HG03175 (cell line): ENCODE measurements around the gene STK33.
"Not testable (repeated sequence)": the region's sequence is repeated elsewhere in the genome, so short reads cannot be mapped to it uniquely, and the experiment has no call there.

Experiments
- ATAC-seq: cut with Tn5 transposase; IDR thresholded peaks from one replicate; pipeline ENCODE4 v1.9.1; 2021; ENCODE audit warnings: mild to moderate bottlenecking, moderate library complexity; ENCODE audit not compliant: unreplicated experiment

The STK33 gene

GRCh38 chr11:8545698-8546366 is 48.2 kb downstream of the STK33 start:
- no peak for ATAC-seq

GRCh38 chr11:8544807-8545206 is 49.2 kb downstream of the STK33 start:
- ATAC-seq: no peak

GRCh38 chr11:8543278-8543677 is 50.8 kb downstream of the STK33 start:
- no peak for ATAC-seq

GRCh38 chr11:8541448-8541847 is 52.6 kb downstream of the STK33 start:
- ATAC-seq: no peak

- ATAC-seq: peak; percentile 80
Observed at GRCh38 chr11:8533332-8533731, 60.7 kb downstream of the STK33 start.

- ATAC-seq: peak; percentile 73
Observed at GRCh38 chr11:8532475-8532874, 61.6 kb downstream of the STK33 start.

GRCh38 chr11:8531982-8532381 is 62.0 kb downstream of the STK33 start:
- no peak for ATAC-seq

DNA sequence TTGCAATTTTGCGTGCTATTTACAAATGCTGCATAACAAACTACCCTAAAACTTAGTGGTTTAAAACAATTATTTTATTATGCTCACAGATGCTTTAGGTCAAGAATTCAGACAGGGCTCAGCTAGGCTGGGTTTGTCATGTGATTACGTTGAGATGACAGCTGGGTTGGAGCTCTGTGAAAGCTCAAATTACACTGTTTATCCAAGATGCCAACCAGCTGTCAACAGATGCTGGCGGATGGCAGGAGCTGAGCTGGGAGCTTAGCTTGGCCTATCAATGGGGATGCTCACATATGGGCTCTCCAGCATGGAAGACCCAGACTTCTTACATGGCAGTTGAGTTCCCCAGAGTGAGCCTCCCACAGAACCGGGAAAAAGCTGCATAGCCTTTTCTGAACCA is 62.7 kb downstream of the STK33 start:
- no peak for ATAC-seq

DNA sequence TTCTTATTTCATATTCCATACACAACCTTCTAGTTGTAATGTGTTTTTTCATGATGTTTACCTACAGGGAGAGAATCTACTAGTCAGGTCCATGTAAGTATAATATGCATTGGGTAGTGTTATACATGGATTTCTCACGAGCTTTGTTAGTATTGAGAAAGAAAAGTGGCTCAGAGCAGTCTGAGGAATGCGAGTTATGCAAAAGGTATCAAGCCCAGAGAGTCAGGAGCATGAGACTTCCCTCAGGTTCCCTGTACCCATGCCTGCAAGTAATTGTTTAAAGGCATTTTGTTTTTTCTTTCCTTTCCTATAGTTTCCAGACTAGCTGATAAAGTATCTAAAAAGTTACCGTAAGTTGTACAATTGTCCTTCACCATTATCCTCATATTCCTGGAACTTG is 66.1 kb downstream of the STK33 start:
- no peak for ATAC-seq

DNA sequence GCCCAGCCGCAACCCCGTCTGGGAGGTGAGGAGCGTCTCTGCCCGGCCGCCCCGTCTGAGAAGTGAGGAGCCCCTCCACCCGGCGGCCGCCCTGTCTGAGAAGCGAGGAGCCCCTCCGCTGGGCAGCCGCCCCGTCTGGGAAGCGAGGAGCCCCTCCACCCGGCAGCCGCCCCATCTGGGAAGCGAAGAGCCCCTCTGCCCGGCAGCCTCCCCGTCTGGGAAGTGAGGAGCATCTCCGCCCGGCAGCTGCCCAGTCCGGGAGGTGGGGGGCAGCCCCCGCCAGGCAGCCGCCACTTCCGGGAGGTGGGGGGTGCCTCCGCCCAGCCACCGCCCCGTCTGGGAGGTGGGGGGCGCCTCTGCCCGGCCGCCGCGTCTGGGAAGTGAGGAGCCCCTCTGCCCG is 70.6 kb downstream of the STK33 start:
- ATAC-seq: no peak

DNA sequence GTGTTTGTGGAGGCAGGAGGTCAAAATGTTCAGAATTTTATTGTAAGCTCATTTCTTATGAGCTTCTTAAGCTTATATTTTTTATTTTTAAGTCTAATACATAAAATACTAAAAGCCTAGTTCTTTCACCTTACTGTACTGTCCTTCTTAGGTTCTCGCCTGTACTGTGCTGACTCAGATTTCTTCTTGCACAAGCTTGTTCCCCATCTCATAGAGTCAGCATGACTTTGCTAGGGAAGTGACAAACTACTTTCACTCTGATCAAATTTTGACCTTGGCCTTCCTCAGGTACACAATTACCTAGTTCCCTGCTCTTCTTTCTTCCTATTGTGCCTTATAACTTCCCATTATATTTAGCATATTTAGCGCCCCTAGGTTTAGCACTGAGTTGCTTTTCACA is 81.5 kb downstream of the STK33 start:
- ATAC-seq: no peak

- ATAC-seq: no peak
Observed at GRCh38 chr11:8503910-8504364, 90.1 kb downstream of the STK33 start.

DNA sequence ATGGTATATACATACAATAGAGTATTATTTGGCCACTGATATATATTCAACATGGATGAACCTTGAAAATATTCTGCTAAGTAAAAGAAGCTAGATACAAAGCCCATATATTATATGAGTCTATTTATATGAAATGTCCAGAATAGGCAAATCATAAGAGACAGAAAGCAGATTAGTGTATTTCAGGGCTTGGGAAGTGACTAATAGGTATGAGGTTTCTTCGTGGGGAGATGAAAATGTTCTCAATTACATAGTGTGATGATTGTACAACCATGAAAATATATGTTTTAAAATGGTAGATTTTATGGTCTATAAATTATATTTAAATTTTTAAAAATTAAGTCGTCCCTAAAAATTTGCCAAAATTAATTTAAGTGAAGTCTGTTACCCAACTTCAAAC is 92.2 kb downstream of the STK33 start:
- ATAC-seq: no peak

DNA sequence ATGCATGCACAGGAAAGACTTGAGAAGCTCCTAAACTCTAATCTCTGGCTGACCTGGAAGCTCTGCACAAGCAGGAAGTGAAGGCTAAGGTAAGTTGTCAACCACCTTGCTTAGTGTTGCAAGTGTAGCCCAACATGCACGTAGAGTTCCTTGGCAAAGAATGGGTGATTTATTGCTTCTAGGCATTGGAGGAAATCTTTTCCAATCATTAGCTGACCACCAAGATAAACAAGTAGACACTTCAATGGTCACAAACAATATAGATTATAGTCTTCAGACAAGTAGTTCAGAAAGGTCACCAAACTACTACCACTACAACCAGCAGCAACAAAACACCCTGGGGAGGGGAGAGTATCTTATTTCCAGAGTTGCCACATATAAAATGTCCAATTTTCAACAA is 105.6 kb downstream of the STK33 start:
- no peak for ATAC-seq

GRCh38 chr11:8487261-8487660 is 106.8 kb downstream of the STK33 start:
- no peak for ATAC-seq

DNA sequence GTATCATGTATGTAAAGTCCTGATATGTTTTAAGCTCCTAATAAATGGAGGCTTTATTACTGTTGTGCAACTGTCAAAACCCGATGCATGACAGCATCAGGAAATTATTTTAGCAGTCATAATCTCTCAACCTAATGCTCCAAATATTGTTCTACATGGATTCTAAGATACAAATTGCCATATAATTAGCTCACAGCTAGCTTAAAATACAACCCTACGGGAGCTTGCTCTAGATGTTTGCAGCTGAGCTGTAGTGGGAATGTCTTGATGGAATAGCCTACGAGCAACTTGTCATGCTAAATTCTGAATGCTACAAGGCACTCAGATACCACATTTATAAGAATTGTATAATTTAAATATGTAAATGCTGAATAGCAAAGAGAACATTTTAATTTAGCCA is 109.8 kb downstream of the STK33 start:
- ATAC-seq: no peak

DNA sequence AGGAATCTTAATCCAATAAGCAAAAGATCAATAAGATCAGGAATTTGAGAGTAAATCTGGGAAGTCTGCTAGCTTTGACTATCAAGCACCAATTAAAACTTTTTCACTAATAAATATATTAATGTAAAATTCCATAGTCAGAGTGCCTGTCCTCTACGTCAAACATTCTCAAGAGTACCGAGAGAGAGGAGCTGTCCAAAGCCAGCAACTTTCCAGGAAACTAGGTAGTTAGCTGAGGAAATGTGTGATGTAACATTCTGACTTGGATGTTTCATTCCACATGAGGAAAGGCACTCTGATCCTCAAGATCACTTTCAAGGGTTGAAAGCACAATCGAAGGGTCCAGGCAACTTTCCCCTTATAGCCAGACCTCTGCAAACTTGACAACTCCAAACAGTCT is 113.2 kb downstream of the STK33 start:
- no peak for ATAC-seq

- ATAC-seq: peak; percentile 91
Observed at GRCh38 chr11:8477680-8478079, 116.3 kb downstream of the STK33 start.

GRCh38 chr11:8477151-8477550 is 116.9 kb downstream of the STK33 start:
- no peak for ATAC-seq

DNA sequence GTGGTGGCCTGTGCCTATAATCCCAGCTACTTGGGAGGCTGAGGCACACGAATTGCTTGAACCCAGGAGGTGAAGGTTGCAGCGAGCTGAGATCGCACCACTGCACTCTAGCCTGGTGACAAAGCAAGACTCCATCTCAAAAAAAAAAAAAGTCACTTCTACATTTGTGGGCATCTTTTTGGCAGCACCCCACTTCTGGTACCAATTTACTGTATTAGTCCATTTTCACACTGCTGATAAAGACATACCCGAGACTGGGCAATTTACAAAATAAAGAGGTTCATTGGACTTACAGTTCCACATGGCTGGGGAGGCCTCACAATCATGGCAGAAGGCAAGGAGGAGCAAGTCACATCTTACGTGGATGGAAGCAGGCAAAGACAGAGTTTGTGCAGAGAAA is 126.2 kb downstream of the STK33 start:
- not testable (repeated sequence) for ATAC-seq

DNA sequence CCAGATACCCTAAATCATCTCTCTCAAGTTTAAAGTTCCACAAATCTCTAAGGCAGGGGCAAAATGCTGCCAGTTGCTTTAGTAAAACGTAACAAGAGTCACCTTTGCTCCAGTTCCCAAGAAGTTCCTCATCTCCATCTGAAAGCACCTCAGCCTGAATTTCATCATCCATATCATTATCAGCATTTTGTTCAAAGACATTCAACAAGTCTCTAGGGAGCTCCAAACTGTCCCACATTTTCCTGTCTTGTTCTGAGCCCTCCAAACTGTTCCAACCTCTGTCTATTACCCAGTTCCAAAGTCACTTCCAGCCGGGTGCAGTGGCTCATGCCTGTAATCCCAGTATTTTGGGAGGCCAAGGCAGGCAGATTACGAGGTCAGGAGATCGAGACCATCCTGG is 126.7 kb downstream of the STK33 start:
- ATAC-seq: not testable (repeated sequence)

DNA sequence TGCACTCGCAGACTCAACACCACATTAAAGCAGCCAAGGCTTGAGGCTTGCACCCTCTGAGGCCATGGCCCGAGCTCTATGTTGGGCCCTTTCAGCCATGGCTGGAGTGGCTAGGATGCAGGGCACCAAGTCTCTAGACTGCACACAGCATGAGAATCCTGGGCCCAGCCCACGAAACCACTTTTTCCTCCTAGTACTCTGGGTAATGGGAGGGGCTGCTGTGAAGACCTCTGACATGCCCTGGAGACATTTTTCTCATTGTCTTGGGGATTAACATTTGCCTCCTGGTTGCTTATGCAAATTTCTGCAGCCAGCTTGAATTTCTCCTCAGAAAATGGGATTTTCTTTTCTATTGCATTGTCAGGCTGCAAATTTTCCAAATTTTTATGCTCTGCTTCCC is 127.1 kb downstream of the STK33 start:
- not testable (repeated sequence) for ATAC-seq

DNA sequence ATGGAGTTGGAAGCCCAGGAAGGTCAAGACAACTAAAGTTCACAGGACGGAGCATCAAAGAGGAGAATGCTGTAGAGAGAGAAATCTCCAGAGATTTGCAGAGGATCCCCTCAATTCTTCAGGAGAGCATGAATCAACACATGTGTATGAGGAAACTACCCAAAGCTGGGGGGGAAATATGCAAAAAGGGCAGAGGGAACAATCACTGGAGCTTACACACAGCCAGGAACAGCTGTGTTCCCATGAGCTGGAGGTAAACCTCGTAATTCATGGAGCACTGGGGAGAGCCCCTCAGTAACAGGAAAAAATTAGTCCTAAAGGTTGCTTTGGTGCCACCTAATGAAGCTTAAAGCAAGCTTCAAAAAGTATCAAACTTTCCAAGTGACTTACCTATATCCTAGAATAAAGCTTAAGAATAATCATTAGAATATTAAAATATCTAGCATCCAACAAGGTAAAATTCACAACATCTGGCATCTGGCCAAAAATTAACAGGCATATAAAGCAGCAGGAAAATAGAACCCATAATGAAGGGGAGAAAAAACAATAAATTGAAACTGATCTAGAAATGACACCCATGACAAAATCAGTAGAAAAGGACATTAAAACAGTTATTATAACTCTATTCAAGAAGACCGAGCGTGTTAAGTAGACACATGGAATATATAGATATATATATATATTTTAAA is 134.2 kb downstream of the STK33 start:
- ATAC-seq: no peak
